Activated CD4-positive, alpha-beta memory T cell treated with anti-CD3 and anti-CD28 coated beads for 36 hours (primary cell): Measurements from ENCODE around the gene SLC35F6. TPM values are rescaled to one million over a fixed set of nuclear protein-coding genes. Genes with fewer than 3 reads are reported as not detected.
"Not testable (repeated sequence)": the region's sequence is repeated elsewhere in the genome, so short reads cannot be mapped to it uniquely, and the experiment has no call there.

Experiments used
- CTCF ChIA-PET: fragments of 350-600 bp; sonication (Branson Sonifier 250); formaldehyde crosslinking; loops from one replicate; lab custom pipeline; 2021; ENCODE audit warnings: antibody characterized with exemption, inconsistent platforms; lab: Charles Lee
- POLR2A ChIA-PET: fragments of 350-600 bp; sonication (Branson Sonifier 250); formaldehyde crosslinking; loops from one replicate; lab custom pipeline; 2021; ENCODE audit warnings: antibody characterized with exemption; lab: Charles Lee
- DNase-seq: peaks from one replicate; pipeline ENCODE4 v3.0.0-alpha.2; 2020
- H3K27ac Mint-ChIP-seq: one replicate; pipeline ENCODE4 v1.8.0; 2021; ENCODE audit warnings: mixed read lengths
- H3K27me3 Mint-ChIP-seq: one replicate; pipeline ENCODE4 v1.8.0; 2021; ENCODE audit warnings: mixed read lengths
- H3K36me3 Mint-ChIP-seq: one replicate; pipeline ENCODE4 v1.8.0; 2021; ENCODE audit warnings: mixed read lengths
- H3K4me1 Mint-ChIP-seq: one replicate; pipeline ENCODE4 v1.8.0; 2021; ENCODE audit warnings: low read depth, mixed read lengths
- H3K4me3 Mint-ChIP-seq: one replicate; pipeline ENCODE4 v1.8.0; 2021; ENCODE audit warnings: mild to moderate bottlenecking, mixed read lengths
- H3K9me3 Mint-ChIP-seq: one replicate; pipeline ENCODE4 v1.8.0; 2021; ENCODE audit warnings: mixed read lengths
- intact Hi-C: fragments of 100-400 bp; cut with micrococcal nuclease; formaldehyde crosslinking; loops from one replicate; pipeline ENCODE4 v1.15.1; 2023
- total RNA-seq, 2 experiments: library from RNA; stranded (reverse); gene quantifications; one replicate each; pipeline ENCODE4 v1.2.3, GENCODE V29; 2021

Gene SLC35F6
- total RNA-seq, 2 experiments from 2014 or later: 6.6 to 6.8 TPM

DNA sequence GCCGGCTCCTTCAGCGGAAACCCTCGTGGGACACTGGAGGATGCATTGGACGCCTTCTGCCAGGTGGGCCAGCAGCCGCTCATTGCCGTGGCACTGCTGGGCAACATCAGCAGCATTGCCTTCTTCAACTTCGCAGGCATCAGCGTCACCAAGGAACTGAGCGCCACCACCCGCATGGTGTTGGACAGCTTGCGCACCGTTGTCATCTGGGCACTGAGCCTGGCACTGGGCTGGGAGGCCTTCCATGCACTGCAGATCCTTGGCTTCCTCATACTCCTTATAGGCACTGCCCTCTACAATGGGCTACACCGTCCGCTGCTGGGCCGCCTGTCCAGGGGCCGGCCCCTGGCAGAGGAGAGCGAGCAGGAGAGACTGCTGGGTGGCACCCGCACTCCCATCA lies 14.0 kb downstream of the SLC35F6 start:
- Mint-ChIP-seq H3K4me1 (peaks cover 4% of the 10 kb centered on the region), H3K27ac (no peak overlapping the region), H3K9me3 (no peaks in the 10 kb centered on the region), H3K36me3 (peaks cover 16% of the 10 kb centered on the region), H3K27me3 (no peaks in the 10 kb centered on the region), H3K4me3 (no peak overlapping the region)
- POLR2A ChIA-PET: interaction anchor here (0.6 kb wide), 2 partner anchors 24 to 145 kb away, joined by 4 read pairs; no protein-coding TSS in a partner anchor
- CTCF ChIA-PET: interaction anchor here (1.0 kb wide), 1 partner anchor 9 kb away, joined by 3 read pairs; no protein-coding TSS in a partner anchor
- intact Hi-C loops: no loop called here
- no peak for DNase-seq

DNA sequence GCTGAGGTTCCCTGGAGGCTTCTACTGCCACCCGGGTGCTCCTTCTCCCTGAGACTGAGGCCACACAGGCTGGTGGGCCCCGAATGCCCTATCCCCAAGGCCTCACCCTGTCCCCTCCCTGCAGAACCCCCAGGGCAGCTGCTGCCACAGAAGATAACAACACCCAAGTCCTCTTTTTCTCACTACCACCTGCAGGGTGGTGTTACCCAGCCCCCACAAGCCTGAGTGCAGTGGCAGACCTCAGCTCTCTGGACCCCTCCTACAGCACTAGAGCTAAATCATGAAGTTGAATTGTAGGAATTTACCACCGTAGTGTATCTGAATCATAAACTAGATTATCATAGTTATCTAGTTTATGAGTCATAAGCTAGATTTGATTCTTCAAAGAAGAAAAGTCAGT lies 14.4 kb downstream of the SLC35F6 start:
- no peak overlapping the region for H3K4me3 Mint-ChIP-seq
- intact Hi-C loops: no loop called here
- H3K36me3 Mint-ChIP-seq: peaks cover 16% of the 10 kb centered on the region
- ChIA-PET POLR2A (interaction anchor here (0.6 kb wide), 2 partner anchors 24 to 144 kb away, joined by 4 read pairs; no protein-coding TSS in a partner anchor), CTCF (no interaction called here)
- no peak for DNase-seq
- peaks cover 4% of the 10 kb centered on the region for H3K4me1 Mint-ChIP-seq
- no peaks in the 10 kb centered on the region for H3K27me3 Mint-ChIP-seq
- H3K9me3 Mint-ChIP-seq: no peaks in the 10 kb centered on the region
- H3K27ac Mint-ChIP-seq: peak overlapping the region; percentile 82

DNA sequence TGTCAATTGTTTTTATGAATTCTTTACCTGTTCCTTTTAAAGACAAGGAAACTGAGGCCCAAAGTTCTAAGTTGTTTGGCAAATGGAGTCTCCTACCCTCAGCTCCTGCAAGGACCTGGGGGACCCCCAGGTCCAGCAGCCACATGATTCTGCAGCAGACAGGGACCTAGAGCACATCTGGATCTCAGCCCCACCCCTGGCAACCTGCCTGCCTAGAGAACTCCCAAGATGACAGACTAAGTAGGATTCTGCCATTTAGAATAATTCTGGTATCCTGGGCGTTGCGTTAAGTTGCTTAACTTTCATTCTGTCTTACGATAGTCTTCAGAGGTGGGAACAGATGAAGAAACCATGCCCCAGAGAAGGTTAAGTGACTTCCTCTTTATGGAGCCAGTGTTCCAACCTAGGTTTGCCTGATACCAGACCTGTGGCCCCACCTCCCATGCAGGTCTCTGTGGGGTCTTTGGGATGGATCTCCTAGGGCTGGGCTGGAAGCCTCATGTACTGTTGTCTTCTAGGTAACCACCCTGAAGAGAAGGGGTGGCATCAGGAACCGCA lies 16.2 kb downstream of the SLC35F6 start:
- peaks cover 16% of the 10 kb centered on the region for H3K36me3 Mint-ChIP-seq
- H3K4me3 Mint-ChIP-seq: no peak overlapping the region
- DNase-seq: no peak
- no peak overlapping the region for H3K27ac Mint-ChIP-seq
- H3K27me3 Mint-ChIP-seq: no peaks in the 10 kb centered on the region
- intact Hi-C loops: loop anchor here (10.0 kb wide), 1 partner anchor 275 kb away; the partner anchor contains the start of gene AGBL5
- no peaks in the 10 kb centered on the region for H3K9me3 Mint-ChIP-seq
- CTCF ChIA-PET: no interaction called here
- peaks cover 9% of the 10 kb centered on the region for H3K4me1 Mint-ChIP-seq
- POLR2A ChIA-PET: no interaction called here

DNA sequence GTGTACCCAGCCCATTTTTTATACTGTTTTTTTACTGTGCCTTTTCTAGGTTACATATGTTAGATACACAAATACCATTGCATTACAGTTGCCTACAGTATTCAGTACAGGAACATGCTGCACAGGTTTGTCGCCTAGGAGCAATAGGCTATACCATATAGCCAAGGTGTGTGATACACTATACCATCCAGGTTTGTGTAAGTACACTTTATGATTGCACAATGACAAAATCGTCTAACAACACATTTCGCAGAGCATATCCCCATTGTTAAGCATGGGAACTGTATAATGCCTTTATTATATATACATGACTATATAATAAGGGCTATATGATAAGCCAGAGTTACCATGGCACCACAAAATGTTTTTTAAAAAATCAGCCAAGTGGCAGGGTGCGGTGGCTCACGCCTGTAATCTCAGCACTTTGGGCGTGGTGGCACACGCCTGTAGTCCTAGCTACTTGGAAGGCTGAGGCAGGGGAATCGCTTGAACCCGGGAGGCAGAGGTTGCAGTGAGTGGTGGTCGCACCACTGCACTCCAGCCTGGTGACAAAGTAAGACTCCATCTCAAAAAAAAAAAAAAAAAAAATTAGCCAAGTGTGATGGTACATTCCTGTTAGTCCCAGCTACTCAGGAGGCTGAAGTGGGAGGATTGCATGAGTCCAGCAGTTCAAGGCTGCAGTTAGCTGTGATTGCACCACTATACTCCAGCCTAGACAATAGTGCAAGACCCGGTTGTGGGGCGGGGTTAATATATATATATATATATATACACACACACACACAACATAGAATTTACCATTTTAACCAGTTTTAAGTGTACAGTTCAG lies 19.0 kb downstream of the SLC35F6 start:
- intact Hi-C loops: loop anchor here (10.0 kb wide), 1 partner anchor 272 kb away; the partner anchor contains the start of gene AGBL5
- DNase-seq: no peak
- H3K4me1 Mint-ChIP-seq: peaks cover 21% of the 10 kb centered on the region
- peaks cover 2% of the 10 kb centered on the region for H3K27me3 Mint-ChIP-seq
- peaks cover 16% of the 10 kb centered on the region for H3K36me3 Mint-ChIP-seq
- CTCF ChIA-PET: no interaction called here
- POLR2A ChIA-PET: no interaction called here
- H3K9me3 Mint-ChIP-seq: no peaks in the 10 kb centered on the region
- no peak overlapping the region for H3K4me3 Mint-ChIP-seq
- no peak overlapping the region for H3K27ac Mint-ChIP-seq

DNA sequence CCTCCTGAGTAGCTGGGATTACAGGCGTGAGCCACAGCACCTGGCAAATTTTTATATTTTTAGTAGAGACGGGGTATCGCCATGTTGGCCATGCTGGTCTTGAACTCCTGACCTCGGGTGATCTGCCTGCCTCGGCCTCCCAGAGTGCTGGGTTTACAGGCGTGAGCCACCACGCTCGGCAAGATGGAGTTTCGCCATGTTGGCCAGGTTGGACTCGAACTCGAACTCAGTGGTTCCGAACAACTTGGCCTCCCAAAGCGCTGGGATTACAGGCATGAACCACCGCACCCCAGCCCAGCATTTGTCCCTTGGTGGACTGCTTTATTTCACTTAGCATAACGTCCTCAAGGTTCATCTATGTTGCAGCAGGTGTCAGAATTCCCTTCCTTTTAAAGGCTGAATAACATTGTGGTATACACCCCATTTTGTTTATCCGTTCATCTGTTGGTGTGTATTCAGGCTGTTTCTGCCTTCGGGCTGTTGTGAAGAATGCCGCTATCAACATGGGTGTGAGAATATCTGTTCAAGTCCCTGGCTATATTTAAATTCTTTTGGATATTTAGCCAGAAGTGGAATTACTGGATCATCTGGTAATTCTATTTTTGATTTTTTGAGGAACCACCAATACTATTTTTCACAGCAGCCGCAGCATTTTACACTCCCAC lies 20.6 kb downstream of the SLC35F6 start:
- CTCF ChIA-PET: no interaction called here

DNA sequence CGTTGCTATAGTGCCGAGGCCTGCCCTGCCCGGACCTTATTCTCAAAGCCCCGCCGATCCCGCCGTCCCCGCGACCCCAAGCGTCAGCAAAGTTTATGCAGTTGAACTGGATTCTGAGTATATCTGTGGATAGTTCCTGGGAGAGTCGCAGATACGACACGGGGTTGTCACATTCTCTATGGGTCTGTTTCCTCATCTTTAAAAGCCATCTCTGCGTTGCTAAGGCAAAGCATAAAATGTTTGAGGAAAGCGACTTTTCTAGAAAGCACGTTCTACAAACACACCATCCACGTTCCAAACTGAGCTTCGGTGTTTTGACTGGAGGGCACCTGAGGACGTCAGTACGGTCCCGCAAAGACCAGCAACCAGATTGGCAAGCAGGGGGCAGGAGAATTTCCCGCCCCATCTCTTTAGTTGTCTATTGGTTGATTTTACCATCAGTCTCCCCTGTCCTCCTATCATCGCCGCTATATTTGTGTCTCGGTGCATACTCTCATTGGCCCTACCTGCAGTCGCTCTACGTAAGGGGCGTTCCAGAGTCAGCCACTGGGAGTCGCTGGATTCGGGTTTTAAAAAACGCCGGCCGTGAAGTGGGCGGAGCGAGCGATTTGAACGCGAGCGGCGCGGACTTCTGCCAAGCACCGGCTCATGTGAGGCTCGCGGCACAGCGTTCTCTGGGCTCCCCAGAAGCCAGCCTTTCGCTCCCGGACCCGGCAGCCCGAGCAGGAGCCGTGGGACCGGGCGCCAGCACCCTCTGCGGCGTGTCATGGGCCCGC lies 21.5 kb downstream of the SLC35F6 start, which contains the start of gene CENPA:
CENPA (plus strand) TSS at position 626 of the 776 bp plus-strand sequence; CDS start at position 767, 141 bp downstream.
- intact Hi-C loops: loop anchor here (2.0 to 10.0 kb wide), 2 partner anchors 21 to 269 kb away; partner anchors contain the start of genes AGBL5 and SLC35F6
- Mint-ChIP-seq H3K36me3 (peaks cover 25% of the 10 kb centered on the region), H3K9me3 (peaks cover under 1% of the 10 kb centered on the region), H3K4me3 (peak within 1 kb of the TSS; percentile 85), H3K27me3 (peaks cover 2% of the 10 kb centered on the region), H3K27ac (peak within 1 kb of the TSS; percentile 52), H3K4me1 (peaks cover 17% of the 10 kb centered on the region)
- peak; percentile 97 for DNase-seq
- ChIA-PET POLR2A (interaction anchor here (1.5 kb wide), 1 partner anchor 11 kb away, joined by 3 read pairs; no protein-coding TSS in a partner anchor), CTCF (interaction anchor here (0.6 kb wide), 1 partner anchor 15 kb away, joined by 3 read pairs; no protein-coding TSS in a partner anchor)

More for the DNA sequence above, 20.6 kb downstream of the SLC35F6 start:
- Mint-ChIP-seq H3K4me3 (no peak overlapping the region), H3K36me3 (peaks cover 26% of the 10 kb centered on the region), H3K27ac (no peak overlapping the region), H3K4me1 (peaks cover 17% of the 10 kb centered on the region), H3K27me3 (peaks cover 2% of the 10 kb centered on the region), H3K9me3 (no peaks in the 10 kb centered on the region)
- POLR2A ChIA-PET: no interaction called here
- intact Hi-C loops: loop anchor here (2.0 to 10.0 kb wide), 2 partner anchors 20 to 270 kb away; partner anchors contain the start of genes AGBL5 and SLC35F6
- no peak for DNase-seq

DNA sequence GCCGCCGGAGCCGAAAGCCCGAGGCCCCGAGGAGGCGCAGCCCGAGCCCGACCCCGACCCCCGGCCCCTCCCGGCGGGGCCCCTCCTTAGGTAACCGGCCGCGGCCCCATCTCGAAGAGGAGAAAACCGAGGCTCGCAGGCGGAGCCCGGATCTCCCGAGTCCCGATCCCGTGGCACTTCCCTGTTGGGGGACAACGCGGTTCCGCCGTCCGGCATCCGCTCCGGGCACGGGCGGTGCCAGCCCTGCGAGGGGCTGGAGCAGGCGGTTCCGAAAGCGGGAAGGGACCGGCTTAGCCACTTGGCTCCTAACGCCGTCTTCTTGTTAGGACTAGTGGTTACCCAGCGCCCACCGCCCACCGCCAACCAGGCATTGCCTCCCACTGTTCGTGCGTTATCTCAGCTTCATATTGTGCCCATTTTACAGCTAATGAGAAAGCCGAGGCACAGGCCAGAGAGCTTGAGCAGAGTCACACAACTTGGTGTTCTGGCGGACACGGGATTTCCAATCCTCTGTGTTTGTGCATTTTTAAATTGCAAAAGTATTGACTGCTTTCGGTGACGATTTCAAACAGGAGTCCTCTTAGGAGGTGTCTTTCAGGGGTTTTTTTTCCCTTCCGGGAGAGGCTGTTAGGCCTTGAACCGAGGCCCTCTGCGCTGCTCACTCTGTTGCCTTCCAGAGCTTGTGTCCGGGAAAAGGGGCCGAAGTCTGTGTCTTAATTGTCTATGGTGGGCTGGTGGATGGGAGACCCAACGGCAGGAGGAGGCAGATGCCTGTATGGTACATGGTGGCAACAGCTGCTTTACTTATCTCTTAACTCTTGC lies 22.3 kb downstream of the SLC35F6 start:
- intact Hi-C loops: loop anchor here (10.0 kb wide), 1 partner anchor 268 kb away; the partner anchor contains the start of gene AGBL5
- H3K4me1 Mint-ChIP-seq: peaks cover 17% of the 10 kb centered on the region
- peak overlapping the region; percentile 85 for H3K4me3 Mint-ChIP-seq
- peak overlapping the region; percentile 10 for H3K27ac Mint-ChIP-seq
- H3K27me3 Mint-ChIP-seq: peaks cover 2% of the 10 kb centered on the region
- DNase-seq: peak; percentile 46
- CTCF ChIA-PET: interaction anchor here (0.6 to 0.9 kb wide), 3 partner anchors 9 to 60 kb away, joined by 3 to 4 read pairs (median 3); no protein-coding TSS in a partner anchor
- H3K36me3 Mint-ChIP-seq: peaks cover 27% of the 10 kb centered on the region
- POLR2A ChIA-PET: interaction anchor here (0.6 to 1.5 kb wide), 3 partner anchors 12 to 157 kb away, joined by 3 read pairs; partner anchors contain the start of gene SLC35F6
- H3K9me3 Mint-ChIP-seq: peaks cover 7% of the 10 kb centered on the region

DNA sequence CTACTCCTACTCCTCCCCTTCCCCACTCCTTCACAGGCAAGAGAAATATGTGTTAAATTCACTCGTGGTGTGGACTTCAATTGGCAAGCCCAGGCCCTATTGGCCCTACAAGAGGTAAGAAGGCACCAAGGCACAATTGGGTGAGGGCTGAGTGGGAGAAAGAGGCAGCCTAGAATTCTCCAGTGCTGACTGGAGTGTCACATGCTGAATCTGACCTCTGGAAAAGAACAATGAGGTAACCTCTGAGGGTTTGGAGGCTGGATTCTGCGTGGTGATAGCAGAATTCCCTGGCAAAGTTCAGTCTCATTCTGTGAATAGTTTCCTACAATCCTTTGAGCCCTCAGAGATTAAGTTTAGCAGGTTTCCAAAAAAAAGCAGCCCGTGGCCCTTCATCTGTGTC lies 28.6 kb downstream of the SLC35F6 start:
- no peak overlapping the region for H3K27ac Mint-ChIP-seq
- DNase-seq: no peak
- ChIA-PET CTCF (interaction anchor here (0.7 to 1.2 kb wide), 2 partner anchors 22 to 53 kb away, joined by 3 read pairs; no protein-coding TSS in a partner anchor), POLR2A (no interaction called here)
- peaks cover 2% of the 10 kb centered on the region for H3K4me1 Mint-ChIP-seq
- peaks cover 9% of the 10 kb centered on the region for H3K9me3 Mint-ChIP-seq
- intact Hi-C loops: no loop called here
- no peaks in the 10 kb centered on the region for H3K27me3 Mint-ChIP-seq
- peaks cover 53% of the 10 kb centered on the region for H3K36me3 Mint-ChIP-seq
- H3K4me3 Mint-ChIP-seq: no peak overlapping the region

DNA sequence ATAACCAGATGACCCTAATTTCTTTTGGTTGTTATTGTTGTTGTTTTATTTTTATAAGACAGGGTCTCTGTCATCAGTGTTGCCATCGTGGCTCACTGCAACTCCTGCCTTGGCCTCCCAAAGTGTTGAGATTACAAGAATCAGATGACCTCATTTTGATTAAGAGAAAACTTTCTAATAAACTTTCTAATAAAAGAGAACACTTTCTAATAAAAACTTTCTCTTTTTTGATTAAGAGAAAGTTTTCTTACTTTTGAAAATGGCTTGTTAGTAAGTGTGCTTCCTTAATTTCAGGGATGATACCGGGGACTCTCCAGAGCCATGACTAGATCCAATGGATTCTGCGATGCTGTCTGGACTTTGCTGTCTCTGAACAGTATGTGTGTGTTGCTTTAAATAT lies 29.4 kb downstream of the SLC35F6 start:
- Mint-ChIP-seq H3K36me3 (peaks cover 48% of the 10 kb centered on the region), H3K27ac (no peak overlapping the region), H3K27me3 (no peaks in the 10 kb centered on the region), H3K4me3 (no peak overlapping the region), H3K4me1 (no peaks in the 10 kb centered on the region), H3K9me3 (peaks cover 9% of the 10 kb centered on the region)
- ChIA-PET POLR2A (no interaction called here), CTCF (no interaction called here)
- intact Hi-C loops: no loop called here
- no peak for DNase-seq

DNA sequence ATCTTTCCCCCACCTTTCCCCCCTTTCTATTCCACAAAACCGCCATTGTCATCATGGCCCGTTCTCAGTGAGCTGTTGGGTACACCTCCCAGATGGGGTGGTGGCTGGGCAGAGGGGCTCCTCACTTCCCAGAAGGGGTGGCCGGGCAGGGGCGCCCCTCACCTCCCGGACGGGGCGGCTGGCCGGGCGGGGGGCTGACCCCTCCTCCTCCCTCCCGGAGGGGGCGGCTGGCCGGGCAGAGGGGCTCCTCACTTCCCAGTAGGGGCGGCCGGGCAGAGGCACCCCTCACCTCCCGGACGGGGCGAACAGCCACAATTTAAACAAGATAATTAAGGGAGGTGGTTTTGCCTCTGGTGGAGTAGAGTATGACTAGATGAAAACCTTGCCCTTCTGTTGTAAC lies 31.1 kb downstream of the SLC35F6 start:
- intact Hi-C loops, CTCF ChIA-PET, H3K4me3 Mint-ChIP-seq, DNase-seq, H3K4me1 Mint-ChIP-seq, H3K27ac Mint-ChIP-seq, H3K9me3 Mint-ChIP-seq, H3K27me3 Mint-ChIP-seq, POLR2A ChIA-PET: not testable (repeated sequence)
- peaks cover 37% of the 10 kb centered on the region for H3K36me3 Mint-ChIP-seq
